A549 (cell line): ENCODE measurements around the gene ASB1. TPM values are rescaled to one million over a fixed set of nuclear protein-coding genes. Genes with fewer than 3 reads are reported as not detected.
A peak's percentile ranks its signal among the peaks of the same experiment; 100 is the strongest.

Experiments used
- ATAC-seq, 2 experiments: fragments of 200-7000 bp in 1 of 2; fragments of >200 bp in 1 of 2; cut with Nextera tagmentation in 1 of 2; cut with Tn5 transposase in 1 of 2; 3 replicates each; pipeline versions ENCODE4 v1.8.0 to v1.9.1; 2018 to 2020; ENCODE audit warnings: mild to moderate bottlenecking in 1 of 2, moderate library complexity in 1 of 2
- CTCF ChIA-PET: fragments of 300-600 bp; sonication (Branson Sonifier 250); formaldehyde crosslinking; extraction: SDS; loops from one replicate; lab custom pipeline; 2021; ENCODE audit warnings: antibody characterized with exemption, inconsistent platforms; lab: Yijun Ruan, JAX
- POLR2A ChIA-PET: fragments of 350-600 bp; formaldehyde crosslinking; extraction: SDS; loops from one replicate; lab custom pipeline; 2021; ENCODE audit warnings: antibody characterized with exemption, inconsistent platforms; lab: Yijun Ruan, JAX
- DNase-seq, 2 experiments: peaks; one replicate each; pipeline versions ENCODE4 v3.0.0 to v3.0.0-alpha.2; 2011 to 2016; ENCODE audit warnings: low read depth in 1 of 2, low spot score in 1 of 2
- FAIRE-seq: peaks from 2 replicates; lab custom pipeline; 2011; peaks lifted over from hg19 to GRCh38; lab: Jason Lieb, UNC
- H3K27ac ChIP-seq, 2 experiments: fragments of >200 bp; sonication (Bioruptor Twin); formaldehyde crosslinking; 3 replicates each; pipeline ENCODE4 v1.5.1; 2016 to 2017
- H3K4me1 ChIP-seq: fragments of >200 bp; sonication (Bioruptor Twin); formaldehyde crosslinking; 3 replicates; pipeline ENCODE4 v1.6.1; 2016
- H3K4me2 ChIP-seq: fragments of >200 bp; sonication (Bioruptor Twin); formaldehyde crosslinking; 3 replicates; pipeline ENCODE4 v1.6.1; 2016
- H3K4me3 ChIP-seq: fragments of >200 bp; sonication (Bioruptor Twin); formaldehyde crosslinking; 3 replicates; pipeline ENCODE4 v1.5.1; 2016
- H3K9me3 ChIP-seq: fragments of >200 bp; sonication (Bioruptor Twin); formaldehyde crosslinking; 3 replicates; pipeline ENCODE4 v1.6.1; 2016
- BHLHE40 ChIP-seq: IDR thresholded peaks from 2 replicates; pipeline ENCODE4 v1.6.1; 2012; ENCODE audit warnings: low read depth, low read length, inconsistent platforms
- CEBPB ChIP-seq, 2 experiments: fragments of >200 bp in 1 of 2; sonication (Bioruptor Twin) in 1 of 2; formaldehyde crosslinking in 1 of 2; IDR thresholded peaks; 2 replicates each; pipeline ENCODE4 v1.6.1; 2012 to 2016
- CHD2 ChIP-seq: fragments of 150-350 bp; IDR thresholded peaks from 2 replicates; pipeline ENCODE4 v1.6.1; 2014; ENCODE audit warnings: low read length; ENCODE audit not compliant: partially characterized antibody
- E2F6 ChIP-seq: IDR thresholded peaks from 2 replicates; pipeline ENCODE4 v1.6.1; 2012; ENCODE audit warnings: low read depth, borderline replicate concordance
- ELK1 ChIP-seq: fragments of 150-350 bp; IDR thresholded peaks from 2 replicates; pipeline ENCODE4 v1.6.1; 2014; ENCODE audit warnings: low read depth, mild to moderate bottlenecking, low read length
- ESRRA ChIP-seq: fragments of 150-350 bp; IDR thresholded peaks from 2 replicates; pipeline ENCODE4 v1.6.1; 2014; ENCODE audit warnings: mild to moderate bottlenecking, low read length, borderline replicate concordance
- FOSB ChIP-seq: fragments of 250-450 bp; sonication (Bioruptor Pico); IDR thresholded peaks from 2 replicates; pipeline ENCODE4 v1.5.0; 2020; ENCODE audit warnings: mild to moderate bottlenecking, moderate library complexity
- GATA3 ChIP-seq: IDR thresholded peaks from 2 replicates; pipeline ENCODE4 v1.6.1; 2012; ENCODE audit warnings: borderline replicate concordance
- HMGXB4 ChIP-seq: fragments of 250-450 bp; sonication (Bioruptor Pico); IDR thresholded peaks from 2 replicates; pipeline ENCODE4 v1.5.0; 2021; ENCODE audit warnings: mild to moderate bottlenecking, moderate library complexity, borderline replicate concordance
- JUNB ChIP-seq: fragments of >200 bp; sonication (Bioruptor Twin); formaldehyde crosslinking; IDR thresholded peaks from 2 replicates; pipeline ENCODE4 v1.6.1; 2016
- MAFK ChIP-seq: fragments of 450-650 bp; IDR thresholded peaks from 2 replicates; pipeline ENCODE4 v1.6.1; 2014; ENCODE audit not compliant: partially characterized antibody
- MAZ ChIP-seq: fragments of 150-350 bp; IDR thresholded peaks from 2 replicates; pipeline ENCODE4 v1.6.1; 2014; ENCODE audit warnings: antibody characterized with exemption, low read depth, low read length, borderline replicate concordance
- MYC ChIP-seq: IDR thresholded peaks from 2 replicates; pipeline ENCODE4 v1.6.1; 2012; ENCODE audit warnings: mild to moderate bottlenecking, inconsistent platforms, low read length, improper control_type of control experiment, borderline replicate concordance
- NFE2L2 ChIP-seq: fragments of 150-350 bp; conservative IDR thresholded peaks from 2 replicates; pipeline ENCODE4 v1.6.1; 2014; ENCODE audit warnings: low read length
- PHF8 ChIP-seq: fragments of 200-600 bp; sonication (generic); IDR thresholded peaks from 2 replicates; pipeline ENCODE4 v1.6.1; 2016; ENCODE audit warnings: low read depth, mild to moderate bottlenecking, antibody characterized with exemption, moderate library complexity, borderline replicate concordance
- POLR2A ChIP-seq: IDR thresholded peaks from 2 replicates; pipeline ENCODE4 v1.6.1; 2012; ENCODE audit warnings: mild to moderate bottlenecking, low read length
- POLR2AphosphoS2 ChIP-seq: conservative IDR thresholded peaks from 2 replicates; pipeline ENCODE4 v1.6.1; 2012; ENCODE audit warnings: low read length, improper control_type of control experiment, inconsistent platforms
- RCOR1 ChIP-seq: fragments of 150-350 bp; IDR thresholded peaks from 2 replicates; pipeline ENCODE4 v1.6.1; 2014; ENCODE audit warnings: antibody characterized with exemption, low read length, low read depth
- TFCP2L1 ChIP-seq: fragments of 250-450 bp; sonication (Bioruptor Pico); IDR thresholded peaks from 2 replicates; pipeline ENCODE4 v1.5.0; 2021; ENCODE audit warnings: mild to moderate bottlenecking
- TP53 ChIP-seq: fragments of 250-450 bp; sonication (Bioruptor Pico); IDR thresholded peaks from 2 replicates; pipeline ENCODE4 v1.5.0; 2021; ENCODE audit warnings: mild to moderate bottlenecking, moderate library complexity
- USF2 ChIP-seq: fragments of 450-650 bp; IDR thresholded peaks from 2 replicates; pipeline ENCODE4 v1.6.1; 2014; ENCODE audit warnings: antibody characterized with exemption
- ZSCAN20 ChIP-seq: fragments of 250-450 bp; sonication (Bioruptor Pico); IDR thresholded peaks from 2 replicates; pipeline ENCODE4 v1.8.0; 2022; ENCODE audit warnings: mild to moderate bottlenecking, moderate library complexity
- WGBS: methylation state at CpG from one replicate; pipeline ENCODE4 v1.1.6; 2017; ENCODE audit errors: missing lambda C conversion rate; 5-methylcytosine and 5-hydroxymethylcytosine counted together
- polyA plus RNA-seq, 4 experiments: library from polyadenylated mRNA; depleted of rRNA in 3 of 4; stranded (reverse); fragments of >200 nt; fragmentation: RNase III in 1 of 4; extraction: RNeasy Plus Mini Kit Qiagen cat#74134 plus additional on column Dnase treatment in 1 of 4; gene quantifications; 2 replicates in 3 of 4; 3 replicates in 1 of 4; pipeline ENCODE4 v1.2.3, GENCODE V29; 2011 to 2017

The ASB1 gene
- polyA plus RNA-seq, 2 of the 4 experiments (the other 2 are of a cell fraction): 24.6 to 42.7 TPM

- TF ChIP-seq TP53 (CRISPR knock-in tag) (no peak), TFCP2L1 (no peak)
- POLR2A ChIA-PET: no interaction called here
- Histone ChIP-seq H3K4me2 (no peak overlapping the region), H3K4me3 (no peak overlapping the region), H3K27ac (no peak overlapping the region), H3K9me3 (no peaks in the 10 kb centered on the region; the same call in 2 of the 3 replicates), H3K4me1 (peaks cover 5% of the 10 kb centered on the region; the same call in 1 of the 3 replicates)
- 91% methylated on average over 19 of the region's 19 CpGs for WGBS
- CTCF ChIA-PET: interaction anchor here (2.1 kb wide), 1 partner anchor 337 kb away, joined by 8 read pairs; no protein-coding TSS in a partner anchor
- no peak for FAIRE-seq
- DNase-seq: no peak
- peak in 1 of 2 experiments; percentile 27; a peak in 1 of 6 replicates for ATAC-seq
Observed at GRCh38 chr2:238448031-238448955, 21.6 kb downstream of the ASB1 start.

GRCh38 chr2:238449241-238449640 is 22.5 kb downstream of the ASB1 start:
- CTCF ChIA-PET: no interaction called here

GRCh38 chr2:238449909-238450417 is 23.2 kb downstream of the ASB1 start:
- Histone ChIP-seq H3K9me3 (no peaks in the 10 kb centered on the region; the same call in 2 of the 3 replicates), H3K4me2 (no peak overlapping the region), H3K27ac (peak overlapping the region in 1 of 2 experiments; percentile 22; a peak in 1 of 6 replicates), H3K4me3 (no peak overlapping the region), H3K4me1 (peaks cover 5% of the 10 kb centered on the region; the same call in 1 of the 3 replicates)
- WGBS: 92% methylated on average over 9 of the region's 9 CpGs
- CTCF ChIA-PET: interaction anchor here (0.8 kb wide), 1 partner anchor 234 kb away, joined by 3 read pairs; no protein-coding TSS in a partner anchor
- ATAC-seq (no peak; a peak in 1 of 6 replicates), FAIRE-seq (no peak), DNase-seq (peak in 1 of 2 experiments; percentile 22)
- POLR2A ChIA-PET: no interaction called here
- TF ChIP-seq HMGXB4 (CRISPR knock-in tag) (no peak), GATA3 (no peak), NFE2L2 (no peak), CHD2 (no peak), USF2 (0 out of 2 replicates have a peak, but pooled peaks have one; percentile 14), POLR2A (no peak), JUNB (no peak), MYC (no peak), BHLHE40 (no peak), ZSCAN20 (no peak), FOSB (no peak), PHF8 (no peak), RCOR1 (no peak), ELK1 (no peak), MAFK (no peak), POLR2AphosphoS2 (no peak), CEBPB (IDR thresholded peaks at IDR 0.05) (peak; percentile 51 to 62; a peak in 3 of 4 replicates)

More at GRCh38 chr2:238449241-238449640, 22.5 kb downstream of the ASB1 start:
- DNase-seq: no peak
- H3K27ac ChIP-seq: no peak overlapping the region
- no peak for FAIRE-seq
- no peak overlapping the region for H3K4me2 ChIP-seq
- ATAC-seq: no peak
- peaks cover 5% of the 10 kb centered on the region; the same call in 1 of the 3 replicates for H3K4me1 ChIP-seq
- TF ChIP-seq MAZ (no peak), ESRRA (no peak), FOSB (no peak), E2F6 (no peak), GATA3 (no peak)
- TF ChIP-seq, all 56 proteins: peak for 0
- POLR2A ChIA-PET: no interaction called here
- Histone ChIP-seq H3K4me3 (no peak overlapping the region), H3K9me3 (no peaks in the 10 kb centered on the region; the same call in 2 of the 3 replicates)
- WGBS: 92% methylated on average over 8 of the region's 8 CpGs
